RWPE2 (cell line): ENCODE measurements around the gene OTUD7B.

Experiments
- ATAC-seq: fragments of 200-7000 bp; cut with Tn5 transposase; 3 replicates; pipeline ENCODE4 v1.9.1; 2021; ENCODE audit warnings: low read depth
- DNase-seq: peaks from one replicate; pipeline ENCODE4 v3.0.0-alpha.2; 2020; ENCODE audit warnings: low spot score
- H3K27ac ChIP-seq: fragments of 450-650 bp; 2 replicates; pipeline ENCODE4 v1.5.1; 2017; ENCODE audit warnings: mild to moderate bottlenecking; ENCODE audit not compliant: poor library complexity, severe bottlenecking
- H3K27me3 ChIP-seq: fragments of 250-450 bp; sonication (Bioruptor Pico); 2 replicates; pipeline ENCODE4 v1.5.1; 2021; ENCODE audit warnings: mild to moderate bottlenecking, moderate library complexity; ENCODE audit not compliant: insufficient read depth, poor library complexity, severe bottlenecking
- H3K36me3 ChIP-seq: fragments of 250-450 bp; sonication (Bioruptor Pico); 2 replicates; pipeline ENCODE4 v1.5.1; 2020; ENCODE audit warnings: low read depth, mild to moderate bottlenecking, moderate library complexity
- H3K4me1 ChIP-seq: fragments of 250-450 bp; sonication (Bioruptor Pico); 2 replicates; pipeline ENCODE4 v1.5.1; 2021; ENCODE audit warnings: mild to moderate bottlenecking, moderate library complexity; ENCODE audit not compliant: insufficient read depth, poor library complexity, severe bottlenecking
- H3K4me3 ChIP-seq: fragments of 250-450 bp; sonication (Bioruptor Pico); 2 replicates; pipeline ENCODE4 v1.5.1; 2021; ENCODE audit warnings: mild to moderate bottlenecking, moderate library complexity; ENCODE audit not compliant: severe bottlenecking
- H3K9me3 ChIP-seq: fragments of 250-450 bp; sonication (Bioruptor Pico); 2 replicates; pipeline ENCODE4 v1.5.1; 2021; ENCODE audit warnings: mild to moderate bottlenecking, moderate library complexity; ENCODE audit not compliant: severe bottlenecking
- CTCF ChIP-seq: fragments of 450-650 bp; IDR thresholded peaks from one replicate; pipeline ENCODE4 v1.5.1; 2017; ENCODE audit warnings: mild to moderate bottlenecking, moderate library complexity; ENCODE audit not compliant: poor library complexity, severe bottlenecking

OTUD7B gene

GRCh38 chr1:149936992-149937705, 73.4 kb downstream of the OTUD7B start:
- DNase-seq, result peak; percentile 82
- peak overlapping the region; percentile 86 for H3K27ac ChIP-seq
- TF ChIP-seq CTCF, result peak; percentile 10

GRCh38 chr1:149936170-149936991, 74.1 kb downstream of the OTUD7B start, which contains the start of gene MTMR11:
Gene MTMR11 (minus strand): TSS chr1:149936879. CDS start chr1:149936647, 232 bp downstream.
- Histone ChIP-seq H3K27ac (peak within 1 kb of the TSS; percentile 86), H3K9me3 (no peaks in the 10 kb centered on the region), H3K36me3 (no peaks in the 10 kb centered on the region), H3K4me3 (peak within 1 kb of the TSS; percentile 40), H3K4me1 (peaks cover 30% of the 10 kb centered on the region), H3K27me3 (no peaks in the 10 kb centered on the region)
- ATAC-seq (peak; percentile 51; the same call in 2 of the 3 replicates), DNase-seq (no peak)
- TF ChIP-seq CTCF, result no peak

More at GRCh38 chr1:149936992-149937705, 73.4 kb downstream of the OTUD7B start:
- H3K4me1 ChIP-seq, result peaks cover 31% of the 10 kb centered on the region
- H3K4me3 ChIP-seq, result peak overlapping the region; percentile 40
- no peaks in the 10 kb centered on the region for H3K36me3 ChIP-seq
- no peaks in the 10 kb centered on the region for H3K27me3 ChIP-seq
- H3K9me3 ChIP-seq, result no peaks in the 10 kb centered on the region
- peak; percentile 81 for ATAC-seq

DNA sequence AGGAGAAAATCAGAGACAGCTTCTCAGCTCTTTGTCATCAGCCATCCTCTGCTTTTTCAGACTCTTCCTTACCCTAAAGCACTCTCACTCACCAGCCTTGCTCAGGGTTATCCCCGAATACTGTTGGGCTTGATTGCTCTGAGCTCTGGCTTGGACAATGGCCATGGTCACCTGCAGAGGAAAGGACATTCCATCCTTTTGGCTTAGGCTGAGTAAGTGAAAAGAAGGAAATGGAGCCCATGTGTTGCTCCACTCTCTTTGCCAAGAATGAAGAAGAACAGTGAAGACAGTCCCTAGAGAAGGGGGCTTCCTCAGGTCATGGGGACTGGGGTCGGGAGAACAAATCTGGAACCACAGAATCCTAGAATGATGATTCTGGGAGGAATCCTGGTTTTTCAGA, 76.2 kb downstream of the OTUD7B start:
- no peak for TF ChIP-seq CTCF
- Histone ChIP-seq H3K27ac (no peak overlapping the region), H3K9me3 (no peaks in the 10 kb centered on the region), H3K27me3 (no peaks in the 10 kb centered on the region), H3K4me3 (no peak overlapping the region), H3K36me3 (peaks cover 9% of the 10 kb centered on the region; the same call in 1 of the 2 replicates), H3K4me1 (peaks cover 26% of the 10 kb centered on the region)
- DNase-seq (no peak), ATAC-seq (no peak)

DNA sequence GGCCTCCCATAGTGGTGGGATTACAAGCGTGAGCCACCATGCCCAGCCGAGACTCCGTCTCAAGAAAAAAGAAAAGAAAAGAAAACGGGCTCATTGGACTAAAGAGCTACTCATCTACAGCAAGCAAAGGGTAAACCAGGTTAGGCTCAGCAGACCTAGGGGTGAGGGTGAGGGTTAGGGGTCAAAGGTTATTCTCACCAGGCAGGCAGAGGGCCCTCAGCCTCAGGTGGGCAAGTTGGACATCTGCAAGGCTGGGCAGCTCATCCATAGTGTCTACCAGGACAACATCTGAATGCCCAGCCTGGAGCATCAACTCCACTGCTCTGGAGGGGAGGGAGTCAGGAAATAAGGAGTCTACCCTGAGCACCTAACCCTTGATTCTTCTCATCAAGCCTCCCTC, 77.3 kb downstream of the OTUD7B start:
- ATAC-seq, result no peak
- no peak overlapping the region for H3K4me3 ChIP-seq
- DNase-seq, result no peak
- H3K27ac ChIP-seq, result no peak overlapping the region
- H3K9me3 ChIP-seq, result no peaks in the 10 kb centered on the region
- H3K4me1 ChIP-seq, result peaks cover 23% of the 10 kb centered on the region
- no peaks in the 10 kb centered on the region for H3K27me3 ChIP-seq
- TF ChIP-seq CTCF, result no peak
- H3K36me3 ChIP-seq, result peaks cover 15% of the 10 kb centered on the region
